ENCODE results near the gene NRBP1.

The NRBP1 gene

GRCh38 chr2:27428213-27428977 lies at the start of gene NRBP1:
NRBP1 (plus strand) TSS chr2:27428631; CDS start chr2:27433274, 4,643 bp downstream.
- peak; percentile 79 to 82 for DNase-seq (ENCODE audit: low read depth in 2 of 2)

- no peak for DNase-seq (ENCODE audit: low read depth in 2 of 2)
Observed at GRCh38 chr2:27378809-27379290, 49.6 kb upstream of the NRBP1 start.

DNA sequence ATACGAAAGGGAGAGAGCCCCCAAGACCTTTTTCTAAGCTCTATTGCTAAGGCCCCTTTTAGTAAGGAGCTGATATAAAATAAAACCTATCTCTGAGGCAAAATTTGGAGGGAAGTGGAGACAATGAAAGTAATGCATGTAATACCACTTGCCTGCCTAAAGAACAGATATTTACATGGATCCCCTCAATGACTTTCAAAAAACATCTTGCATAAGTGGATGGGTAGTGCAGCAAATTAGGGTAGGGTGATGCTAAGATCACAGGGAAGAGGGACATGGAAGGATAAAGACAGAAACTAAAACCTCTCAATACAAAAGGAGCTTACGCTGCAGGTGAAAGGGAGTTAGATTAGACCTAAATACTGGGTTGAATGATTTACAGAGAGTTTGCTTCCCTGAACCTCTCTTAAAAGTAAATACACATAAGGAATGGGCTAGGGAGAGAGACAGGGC lies 49.0 kb upstream of the NRBP1 start:
- DNase-seq (ENCODE audit: low read depth in 2 of 2) = no peak

DNA sequence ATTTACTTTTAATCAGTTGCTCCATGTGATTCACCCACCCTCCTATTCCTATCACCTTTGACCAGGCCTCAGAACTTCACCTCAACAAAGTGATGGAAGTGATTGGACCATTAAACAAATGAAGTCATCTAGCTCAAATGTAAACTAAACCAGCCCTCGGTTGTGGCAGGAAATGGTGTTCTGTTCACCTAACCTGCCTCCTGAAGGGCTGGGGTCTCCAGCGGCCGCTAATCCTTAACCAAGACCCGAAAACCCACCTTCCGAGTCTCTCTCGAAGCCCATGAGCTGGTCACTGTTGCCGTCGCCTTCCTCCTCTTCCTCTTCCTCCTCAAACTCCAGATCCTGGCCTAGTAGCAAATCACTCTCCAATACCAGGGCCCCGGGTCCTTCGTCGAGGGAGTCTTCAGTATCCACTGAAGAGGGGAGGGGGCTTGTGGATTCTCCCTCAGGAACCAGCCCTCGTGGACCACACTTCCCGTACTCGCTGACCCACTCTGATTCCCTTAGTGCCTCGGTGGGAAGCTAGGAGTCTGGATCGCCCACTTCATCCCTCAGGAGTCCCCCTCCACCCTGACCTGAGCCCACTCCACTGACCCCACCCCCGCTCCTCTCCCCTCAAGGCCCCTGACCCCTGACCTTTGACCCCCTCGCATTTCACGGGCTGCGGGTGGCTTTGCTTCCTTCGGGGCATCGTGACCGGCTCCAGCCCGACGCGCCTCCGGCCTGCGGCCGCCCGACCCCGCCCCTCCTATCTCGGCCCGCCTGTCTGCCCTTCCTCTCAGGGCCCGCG lies 48.4 kb upstream of the NRBP1 start:
- no peak for DNase-seq (ENCODE audit: low read depth in 2 of 2)

GRCh38 chr2:27380626-27381545 lies 47.5 kb upstream of the NRBP1 start, which contains the start of gene ZNF513:
ZNF513 (minus strand) TSS chr2:27380734; CDS start chr2:27380526, 208 bp downstream.
- DNase-seq (ENCODE audit: low read depth in 2 of 2) = peak; percentile 72 to 76

- no peak for DNase-seq (ENCODE audit: low read depth in 2 of 2)
Observed at GRCh38 chr2:27381577-27382181, 46.8 kb upstream of the NRBP1 start.

DNA sequence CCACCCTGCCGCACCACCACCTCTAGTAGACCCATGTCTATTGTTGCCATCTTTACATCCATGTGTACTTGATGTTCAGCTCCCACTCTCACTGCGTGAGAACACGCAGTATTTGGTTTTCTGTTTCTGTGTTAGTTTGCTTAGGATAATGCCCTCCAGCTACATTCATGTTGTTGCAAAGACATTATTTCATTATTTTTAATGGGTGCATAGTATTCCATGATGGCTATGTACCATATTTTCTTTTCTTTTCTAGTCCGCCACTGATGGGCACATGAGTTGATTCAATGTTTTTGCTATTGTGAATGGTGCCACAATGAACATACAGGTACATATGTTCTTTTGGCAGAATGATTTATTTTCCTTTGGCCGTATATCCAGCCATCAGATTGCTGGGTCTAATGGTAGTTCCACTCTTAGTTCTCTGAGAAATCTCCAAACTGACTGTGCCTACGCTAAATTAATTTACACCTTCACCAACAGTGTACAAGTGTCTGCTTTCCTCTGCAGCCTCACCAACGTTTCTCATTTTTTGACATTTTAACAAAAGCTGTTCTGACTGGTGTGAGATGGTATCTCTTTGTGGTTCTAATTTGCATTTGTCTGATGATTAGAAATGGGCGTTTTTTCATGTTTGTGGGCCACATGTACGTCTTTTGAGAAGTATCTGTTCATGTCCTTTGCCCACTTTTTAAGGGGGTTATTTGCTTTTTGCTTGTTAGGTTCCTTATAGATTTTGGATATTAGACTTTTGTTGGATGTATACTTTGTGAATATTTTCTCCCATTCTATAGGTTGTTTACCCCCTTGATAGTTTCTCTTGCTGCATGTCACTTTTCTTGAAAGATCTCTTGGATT lies 37.4 kb upstream of the NRBP1 start:
- no peak for DNase-seq (ENCODE audit: low read depth in 2 of 2)

DNA sequence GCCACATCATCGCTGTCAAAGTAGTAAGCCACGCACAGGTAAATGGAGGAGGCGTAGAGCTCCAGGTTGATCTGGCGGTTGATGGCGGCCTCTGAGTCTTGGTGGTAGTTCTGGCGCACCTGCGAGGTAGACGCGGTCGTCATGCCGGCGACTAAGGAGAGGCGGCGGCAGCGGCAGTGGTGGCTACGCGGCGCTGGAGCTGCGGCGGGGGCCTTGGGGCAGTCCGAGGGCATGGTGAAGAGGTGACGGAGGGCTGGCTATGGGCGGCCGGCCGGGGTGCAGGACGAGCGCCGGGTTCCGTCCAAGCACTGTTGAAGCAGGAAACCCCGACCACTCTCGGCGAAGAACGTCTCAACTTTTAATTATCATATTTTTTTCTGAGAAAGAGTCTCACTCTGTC lies 35.2 kb upstream of the NRBP1 start:
- no peak for DNase-seq (ENCODE audit: low read depth in 2 of 2)

DNA sequence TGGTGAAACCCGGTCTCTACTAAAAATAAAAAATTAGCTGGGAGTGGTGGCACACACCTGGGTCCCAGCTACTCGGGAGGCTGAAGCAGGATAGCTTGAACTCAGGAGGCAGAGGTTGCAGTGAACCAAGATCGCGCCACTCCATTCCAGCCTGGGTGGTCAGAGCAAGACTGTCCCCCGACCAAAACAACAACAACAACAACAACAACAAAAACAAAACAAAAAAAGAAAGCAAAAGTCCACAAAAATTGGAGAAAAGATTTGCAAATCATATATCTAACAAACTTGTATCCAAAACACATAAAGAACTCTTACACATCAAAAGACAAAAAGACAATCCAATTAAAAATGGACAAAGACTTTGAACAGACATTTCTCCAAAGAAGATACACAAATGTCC lies 29.5 kb upstream of the NRBP1 start:
- no peak for DNase-seq (ENCODE audit: low read depth in 2 of 2)

DNA sequence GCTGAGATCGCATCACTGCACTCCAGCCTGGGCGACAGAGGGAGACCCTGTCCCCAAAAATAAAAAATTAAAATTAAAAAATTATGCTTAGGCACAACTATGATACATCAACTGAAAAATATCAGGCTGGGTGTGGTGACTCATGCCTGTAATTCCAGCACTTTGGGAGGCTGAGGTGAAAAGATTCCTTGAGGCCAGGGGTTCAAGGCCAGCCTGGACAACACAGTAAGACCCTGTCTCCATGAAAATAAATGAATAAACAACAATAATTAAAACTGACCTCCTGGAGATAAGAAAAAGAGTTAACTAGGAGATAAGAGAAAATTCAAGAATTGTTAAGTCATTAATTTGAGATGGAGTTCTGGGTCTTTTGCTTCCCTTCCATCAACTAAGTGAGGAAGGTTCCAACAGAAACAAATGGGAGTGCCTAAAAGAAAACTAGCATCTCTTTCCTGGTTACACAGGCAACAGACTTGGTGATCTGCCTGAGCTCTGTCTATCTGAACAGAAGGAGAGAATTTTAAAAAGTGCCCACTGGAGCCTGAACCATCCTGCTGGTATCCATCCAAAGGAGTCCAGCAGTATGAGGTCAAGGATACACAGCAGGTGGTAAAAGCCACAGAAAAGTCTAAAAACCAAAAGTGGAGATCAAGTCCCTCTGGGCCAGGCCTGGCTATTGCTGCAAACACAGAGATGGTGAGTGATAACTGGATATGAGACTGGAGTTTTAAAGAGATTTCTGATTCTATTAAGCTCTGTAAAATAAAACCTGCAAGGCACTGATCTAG lies 27.9 kb upstream of the NRBP1 start:
- no peak for DNase-seq (ENCODE audit: low read depth in 2 of 2)

GRCh38 chr2:27407798-27408491 lies 20.5 kb upstream of the NRBP1 start:
- DNase-seq (ENCODE audit: low read depth in 2 of 2) = no peak

DNA sequence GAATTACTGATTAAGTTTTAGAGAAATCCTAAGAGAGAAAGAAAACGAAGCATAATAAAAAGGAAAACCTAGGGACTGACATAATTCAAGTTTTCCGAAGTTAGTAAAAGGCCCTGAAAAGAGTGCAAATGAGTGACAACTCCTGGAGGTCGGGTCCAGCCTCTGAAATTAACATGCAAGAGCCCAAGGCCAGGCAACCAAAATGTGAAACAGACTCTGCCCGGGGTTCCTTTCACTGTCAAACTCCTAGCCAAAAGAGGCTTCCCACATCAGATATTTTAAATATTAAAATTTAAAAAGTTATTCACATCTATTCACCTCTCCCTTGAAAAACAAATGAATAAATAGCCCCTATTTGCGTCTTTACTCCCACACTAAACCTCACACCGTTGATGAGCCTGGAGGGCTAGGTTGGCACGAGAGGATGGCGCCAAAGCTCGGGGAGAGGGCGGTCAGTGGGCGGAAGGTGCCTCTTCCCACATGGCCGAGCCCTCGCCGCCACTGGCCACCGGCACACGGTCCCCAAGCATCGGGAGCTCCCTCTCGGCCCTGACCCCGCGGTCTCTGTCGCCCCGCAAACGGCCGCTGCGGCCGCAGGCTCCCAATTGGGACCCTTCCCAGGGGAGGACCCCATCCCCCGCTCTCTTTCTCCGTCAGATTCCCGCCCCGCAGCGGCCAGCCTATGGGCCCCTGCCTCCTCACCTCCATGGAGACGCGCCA lies 19.7 kb upstream of the NRBP1 start:
- DNase-seq (ENCODE audit: low read depth in 2 of 2) = no peak

GRCh38 chr2:27409321-27410073 lies 18.9 kb upstream of the NRBP1 start, which contains the start of gene PPM1G:
PPM1G (minus strand) TSS chr2:27409591; CDS start chr2:27409422, 169 bp downstream.
- peak; percentile 91 to 92 for DNase-seq (ENCODE audit: low read depth in 2 of 2)

DNA sequence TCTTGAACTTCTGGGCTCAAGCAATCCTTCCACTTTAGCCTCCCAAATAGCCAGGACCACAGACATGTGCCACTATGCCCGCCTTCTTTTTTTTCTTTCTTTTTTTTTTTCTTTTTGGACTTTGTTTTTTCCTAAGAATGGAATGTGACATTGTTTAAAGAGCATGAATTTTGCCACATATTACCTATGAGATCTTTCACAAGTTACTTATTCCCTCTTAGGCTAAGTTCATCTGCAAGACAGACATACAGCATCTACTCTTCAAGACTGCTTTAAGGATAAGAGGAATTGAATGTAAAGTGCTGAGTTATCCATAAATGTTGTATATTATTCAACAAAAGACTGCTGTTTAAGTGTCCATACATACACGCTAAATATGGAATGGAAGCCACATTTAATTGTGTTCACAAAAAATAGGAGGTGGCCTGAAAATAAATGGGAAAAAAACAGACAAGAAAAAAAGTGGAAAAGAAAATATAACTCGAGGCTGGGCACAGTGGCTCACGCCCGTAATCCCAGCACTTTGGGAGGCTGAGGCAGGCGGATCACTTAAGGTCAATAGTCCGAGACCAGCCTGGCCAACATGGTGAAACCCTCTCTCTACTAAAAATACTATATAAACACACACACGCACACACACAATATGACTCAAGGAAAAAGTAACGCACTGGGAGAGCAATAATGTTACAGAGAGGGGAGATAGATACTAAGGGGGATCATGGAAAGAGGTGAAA lies 15.8 kb upstream of the NRBP1 start:
- DNase-seq (ENCODE audit: low read depth in 2 of 2) = no peak

DNA sequence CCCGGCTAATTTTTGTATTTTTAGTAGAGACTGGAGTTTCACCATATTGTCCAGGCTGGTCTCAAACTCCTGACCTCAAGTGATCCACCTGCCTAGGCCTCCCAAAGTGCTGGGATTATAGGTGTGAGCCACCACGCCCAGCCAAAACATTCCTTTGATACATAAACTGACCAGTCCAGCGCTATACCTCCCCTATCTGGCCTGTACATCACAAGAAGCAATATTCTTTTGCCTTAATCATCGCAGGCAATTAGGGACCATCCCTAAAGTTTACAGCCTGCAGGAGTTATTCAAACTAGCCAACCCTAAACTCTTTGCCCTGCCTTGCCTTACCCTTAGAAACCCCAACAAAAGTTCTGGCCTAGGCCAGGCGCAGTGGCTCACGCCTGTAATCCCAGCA lies 12.3 kb upstream of the NRBP1 start:
- no peak for DNase-seq (ENCODE audit: low read depth in 2 of 2)

DNA sequence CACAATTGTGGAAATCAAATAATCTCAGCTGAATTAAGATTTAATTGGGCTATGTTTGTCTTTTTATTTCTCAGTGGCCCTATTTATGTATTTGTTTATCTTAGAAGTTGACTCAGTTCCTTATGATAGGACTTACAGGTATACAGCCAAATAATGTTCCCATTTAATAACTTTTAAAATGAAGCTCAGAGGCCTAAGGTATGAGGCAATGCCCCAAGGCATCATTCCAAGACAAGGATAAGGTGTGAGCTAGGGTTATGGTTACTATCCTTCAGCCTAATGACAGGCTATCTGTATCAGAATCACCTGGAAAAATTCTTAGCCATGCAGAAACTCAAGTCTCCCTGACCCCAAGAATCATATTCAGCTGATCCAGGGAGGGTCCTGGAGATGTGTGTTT lies 7.4 kb upstream of the NRBP1 start:
- DNase-seq (ENCODE audit: low read depth in 2 of 2) = no peak
